ENCODE data around the gene TRIM68.

Gene TRIM68

GRCh38 chr11:4626207-4627099 lies 18.4 kb upstream of the TRIM68 start:
- TF ChIP-seq ZNF274 (IDR thresholded peaks at IDR 0.05; ENCODE audit: low read depth, low read length) = no peak

GRCh38 chr11:4619514-4619913 lies 11.5 kb upstream of the TRIM68 start:
- TF ChIP-seq ZNF274 (IDR thresholded peaks at IDR 0.05; ENCODE audit: low read depth, low read length) = no peak
- H3K4me3 ChIP-seq (ENCODE audit: low read length) = no peak overlapping the region

More at GRCh38 chr11:4626207-4627099, 18.4 kb upstream of the TRIM68 start:
- no peak overlapping the region for H3K4me3 ChIP-seq (ENCODE audit: low read length)

GRCh38 chr11:4615856-4616444 lies 7.9 kb upstream of the TRIM68 start:
- TF ChIP-seq ZNF274 (IDR thresholded peaks at IDR 0.05; ENCODE audit: low read depth, low read length) = no peak
- H3K4me3 ChIP-seq (ENCODE audit: low read length) = no peak overlapping the region

- TF ChIP-seq ZNF274 (IDR thresholded peaks at IDR 0.05; ENCODE audit: low read depth, low read length) = no peak
- no peak overlapping the region for H3K4me3 ChIP-seq (ENCODE audit: low read length)
Measured at GRCh38 chr11:4611986-4612385, 4.0 kb upstream of the TRIM68 start.

- H3K4me3 ChIP-seq (ENCODE audit: low read length) = peak overlapping the region; percentile 19; the same call in 1 of the 2 replicates
- no peak for TF ChIP-seq ZNF274 (IDR thresholded peaks at IDR 0.05; ENCODE audit: low read depth, low read length)
Measured at GRCh38 chr11:4610258-4610935, 2.4 kb upstream of the TRIM68 start.

GRCh38 chr11:4607096-4607495 lies 935 bp downstream of the TRIM68 start:
- no peak for TF ChIP-seq ZNF274 (IDR thresholded peaks at IDR 0.05; ENCODE audit: low read depth, low read length)
- peak overlapping the region; percentile 61 for H3K4me3 ChIP-seq (ENCODE audit: low read length)

GRCh38 chr11:4606231-4607015 lies 1.6 kb downstream of the TRIM68 start:
- peak overlapping the region; percentile 61 for H3K4me3 ChIP-seq (ENCODE audit: low read length)
- TF ChIP-seq ZNF274 (IDR thresholded peaks at IDR 0.05; ENCODE audit: low read depth, low read length) = no peak

- TF ChIP-seq ZNF274 (IDR thresholded peaks at IDR 0.05; ENCODE audit: low read depth, low read length) = no peak
- H3K4me3 ChIP-seq (ENCODE audit: low read length) = no peak overlapping the region
Measured at GRCh38 chr11:4605057-4605456, 3.0 kb downstream of the TRIM68 start.

- no peak for TF ChIP-seq ZNF274 (IDR thresholded peaks at IDR 0.05; ENCODE audit: low read depth, low read length)
- H3K4me3 ChIP-seq (ENCODE audit: low read length) = no peak within 1 kb of the TSS
Measured at GRCh38 chr11:4593739-4594138, 14.3 kb downstream of the TRIM68 start, which contains the start of gene OR52I1. Gene OR52I1, plus strand, starts transcription at chr11:4594039. Its CDS starts 0 bp downstream, at chr11:4594039.

GRCh38 chr11:4589017-4589416 lies 19.0 kb downstream of the TRIM68 start:
- H3K4me3 ChIP-seq (ENCODE audit: low read length) = no peak overlapping the region
- no peak for TF ChIP-seq ZNF274 (IDR thresholded peaks at IDR 0.05; ENCODE audit: low read depth, low read length)

GRCh38 chr11:4581443-4581842 lies 26.6 kb downstream of the TRIM68 start, which contains the start of gene OR52I2:
Gene OR52I2, plus strand, starts transcription at chr11:4581743.
- H3K4me3 ChIP-seq (ENCODE audit: low read length) = no peak within 1 kb of the TSS
- TF ChIP-seq ZNF274 (IDR thresholded peaks at IDR 0.05; ENCODE audit: low read depth, low read length) = no peak

GRCh38 chr11:4580124-4580523 lies 27.9 kb downstream of the TRIM68 start:
- H3K4me3 ChIP-seq (ENCODE audit: low read length) = no peak overlapping the region
- no peak for TF ChIP-seq ZNF274 (IDR thresholded peaks at IDR 0.05; ENCODE audit: low read depth, low read length)

GRCh38 chr11:4578624-4579023 lies 29.4 kb downstream of the TRIM68 start:
- no peak for TF ChIP-seq ZNF274 (IDR thresholded peaks at IDR 0.05; ENCODE audit: low read depth, low read length)

GRCh38 chr11:4577761-4578160 lies 30.3 kb downstream of the TRIM68 start:
- no peak overlapping the region for H3K4me3 ChIP-seq (ENCODE audit: low read length)

More at GRCh38 chr11:4578624-4579023, 29.4 kb downstream of the TRIM68 start:
- H3K4me3 ChIP-seq (ENCODE audit: low read length) = no peak overlapping the region

More at GRCh38 chr11:4577761-4578160, 30.3 kb downstream of the TRIM68 start:
- no peak for TF ChIP-seq ZNF274 (IDR thresholded peaks at IDR 0.05; ENCODE audit: low read depth, low read length)
